ENCODE measurements around the gene GPC1.

DNA sequence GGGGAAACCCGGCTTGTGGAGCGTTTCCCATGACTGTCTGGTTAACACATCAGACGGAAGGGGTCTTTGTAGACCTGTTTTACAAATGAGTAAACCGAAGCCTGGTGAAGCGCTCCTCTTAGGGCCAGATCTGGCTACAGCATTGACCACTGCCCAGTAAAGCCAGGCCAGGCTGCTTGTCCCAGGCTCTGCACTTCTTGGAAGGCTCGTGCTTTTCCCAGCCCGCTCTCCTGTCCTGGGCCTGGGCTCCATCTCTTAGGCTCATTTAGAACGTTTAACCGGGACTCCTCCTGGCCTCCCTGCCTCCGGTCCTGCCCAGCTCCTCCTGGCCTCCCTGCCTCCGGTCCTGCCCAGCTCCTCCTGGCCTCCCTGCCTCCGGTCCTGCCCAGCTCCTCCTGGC lies 4.8 kb downstream of the GPC1 start:
- TF ChIP-seq, protein P1, sequence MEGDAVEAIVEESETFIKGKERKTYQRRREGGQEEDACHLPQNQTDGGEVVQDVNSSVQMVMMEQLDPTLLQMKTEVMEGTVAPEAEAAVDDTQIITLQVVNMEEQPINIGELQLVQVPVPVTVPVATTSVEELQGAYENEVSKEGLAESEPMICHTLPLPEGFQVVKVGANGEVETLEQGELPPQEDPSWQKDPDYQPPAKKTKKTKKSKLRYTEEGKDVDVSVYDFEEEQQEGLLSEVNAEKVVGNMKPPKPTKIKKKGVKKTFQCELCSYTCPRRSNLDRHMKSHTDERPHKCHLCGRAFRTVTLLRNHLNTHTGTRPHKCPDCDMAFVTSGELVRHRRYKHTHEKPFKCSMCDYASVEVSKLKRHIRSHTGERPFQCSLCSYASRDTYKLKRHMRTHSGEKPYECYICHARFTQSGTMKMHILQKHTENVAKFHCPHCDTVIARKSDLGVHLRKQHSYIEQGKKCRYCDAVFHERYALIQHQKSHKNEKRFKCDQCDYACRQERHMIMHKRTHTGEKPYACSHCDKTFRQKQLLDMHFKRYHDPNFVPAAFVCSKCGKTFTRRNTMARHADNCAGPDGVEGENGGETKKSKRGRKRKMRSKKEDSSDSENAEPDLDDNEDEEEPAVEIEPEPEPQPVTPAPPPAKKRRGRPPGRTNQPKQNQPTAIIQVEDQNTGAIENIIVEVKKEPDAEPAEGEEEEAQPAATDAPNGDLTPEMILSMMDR (IDR thresholded peaks at IDR 0.05; ENCODE audit: insufficient read depth, low read depth, low read length) = no peak
- no peak for TF ChIP-seq EZH2 (IDR thresholded peaks at IDR 0.05; ENCODE audit: insufficient read depth, low read length)

Measured in astrocyte (in vitro differentiated cells and primary cell).